ENCODE measurements around the gene VPS26A. TPM values are rescaled to one million over a fixed set of nuclear protein-coding genes. Genes with fewer than 3 reads are reported as not detected.

Gene VPS26A
- total and polyA plus RNA-seq, 8 donors: 22.6 to 69.6 (median 34.0) TPM

DNA sequence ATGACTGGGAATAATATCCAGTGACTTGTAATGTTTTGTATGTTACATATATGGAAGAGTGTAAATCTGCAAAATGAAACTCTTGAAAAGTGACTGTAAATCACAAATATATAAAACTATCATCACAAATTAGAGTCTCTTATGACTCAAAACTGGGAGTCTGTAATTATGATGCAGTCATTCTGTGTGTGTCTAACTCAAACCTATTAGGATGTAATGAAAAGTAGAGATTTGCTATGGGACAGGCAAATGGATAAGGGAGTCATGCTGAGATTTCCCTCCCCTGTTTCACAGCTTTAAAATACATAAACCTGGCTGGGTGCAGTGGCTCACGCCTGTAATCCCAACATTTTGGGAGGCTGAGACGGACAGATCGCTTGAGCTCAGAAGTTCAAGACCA lies 87.5 kb downstream of the VPS26A start:
- Histone ChIP-seq H3K27me3 (no peaks in the 10 kb centered on the region), H3K4me3 (no peak overlapping the region), H3K9me3 (no peaks in the 10 kb centered on the region), H3K36me3 (peaks cover 20 to 35% (median 30%) of the 10 kb centered on the region in 4 donors), H3K4me1 (peaks cover 0 to 7% (median 3%) of the 10 kb centered on the region in 4 donors), H3K27ac (no peak overlapping the region)
- 80 to 97% (median 83%) methylated on average over 3 of the region's 3 CpGs for WGBS, 5 donors
- DNase-seq: no peak
- intact Hi-C loops (cut with DNase I; ENCODE audit: low total_unique reads): no loop called here
- TF ChIP-seq, protein P1, sequence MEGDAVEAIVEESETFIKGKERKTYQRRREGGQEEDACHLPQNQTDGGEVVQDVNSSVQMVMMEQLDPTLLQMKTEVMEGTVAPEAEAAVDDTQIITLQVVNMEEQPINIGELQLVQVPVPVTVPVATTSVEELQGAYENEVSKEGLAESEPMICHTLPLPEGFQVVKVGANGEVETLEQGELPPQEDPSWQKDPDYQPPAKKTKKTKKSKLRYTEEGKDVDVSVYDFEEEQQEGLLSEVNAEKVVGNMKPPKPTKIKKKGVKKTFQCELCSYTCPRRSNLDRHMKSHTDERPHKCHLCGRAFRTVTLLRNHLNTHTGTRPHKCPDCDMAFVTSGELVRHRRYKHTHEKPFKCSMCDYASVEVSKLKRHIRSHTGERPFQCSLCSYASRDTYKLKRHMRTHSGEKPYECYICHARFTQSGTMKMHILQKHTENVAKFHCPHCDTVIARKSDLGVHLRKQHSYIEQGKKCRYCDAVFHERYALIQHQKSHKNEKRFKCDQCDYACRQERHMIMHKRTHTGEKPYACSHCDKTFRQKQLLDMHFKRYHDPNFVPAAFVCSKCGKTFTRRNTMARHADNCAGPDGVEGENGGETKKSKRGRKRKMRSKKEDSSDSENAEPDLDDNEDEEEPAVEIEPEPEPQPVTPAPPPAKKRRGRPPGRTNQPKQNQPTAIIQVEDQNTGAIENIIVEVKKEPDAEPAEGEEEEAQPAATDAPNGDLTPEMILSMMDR (IDR thresholded peaks at IDR 0.05): no peak
- TF ChIP-seq EP300 (IDR thresholded peaks at IDR 0.05) (no peak), POLR2AphosphoS5 (IDR thresholded peaks at IDR 0.05) (no peak), POLR2A (IDR thresholded peaks at IDR 0.05) (no peak)

DNA sequence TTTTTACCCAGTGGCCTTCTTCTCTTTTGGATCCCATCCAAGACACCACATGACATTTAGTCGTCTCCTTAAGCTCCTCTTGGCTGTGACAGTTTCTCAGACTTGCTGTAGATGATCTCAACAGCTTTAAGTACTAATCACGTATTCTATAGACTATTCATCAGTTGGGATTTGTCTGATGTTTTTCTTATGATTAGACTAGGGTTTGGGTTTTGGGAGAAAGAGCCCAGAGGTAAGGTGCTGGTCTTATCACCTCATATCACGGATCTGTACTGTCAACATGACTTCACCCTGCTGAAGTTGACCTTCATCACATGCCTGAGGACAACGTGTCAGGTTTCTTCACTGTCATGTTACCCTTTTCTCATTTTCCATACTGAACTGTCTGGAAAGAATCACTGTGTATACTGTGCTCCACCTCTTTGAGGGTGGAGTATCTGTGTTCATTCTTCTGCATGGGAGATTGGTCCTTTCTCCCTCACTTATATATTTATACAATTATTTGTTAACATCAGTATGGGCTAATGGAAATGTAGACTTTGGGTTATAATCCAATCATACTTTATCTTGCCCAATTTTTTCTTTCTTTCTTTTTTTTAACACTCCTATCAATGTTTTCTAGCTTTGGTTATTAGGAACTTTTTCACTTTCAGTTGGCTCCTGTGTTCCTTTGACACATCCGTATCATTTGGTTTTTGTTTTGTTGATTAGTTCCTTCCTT lies 89.8 kb downstream of the VPS26A start:
- no peak for DNase-seq
- Histone ChIP-seq H3K27ac (no peak overlapping the region), H3K4me1 (peaks cover 0 to 7% (median 3%) of the 10 kb centered on the region in 4 donors), H3K27me3 (peaks cover 0 to 8% (median 0%) of the 10 kb centered on the region in 3 donors), H3K36me3 (peaks cover under 1 to 13% (median 8%) of the 10 kb centered on the region in 4 donors), H3K4me3 (no peak overlapping the region), H3K9me3 (no peaks in the 10 kb centered on the region)
- WGBS, 5 donors: 29 to 39% (median 31%) methylated on average over 5 of the region's 5 CpGs
- TF ChIP-seq, protein P1 (IDR thresholded peaks at IDR 0.05): no peak
- TF ChIP-seq POLR2A (IDR thresholded peaks at IDR 0.05) (no peak), POLR2AphosphoS5 (IDR thresholded peaks at IDR 0.05) (no peak), EP300 (IDR thresholded peaks at IDR 0.05) (no peak)
- intact Hi-C loops (cut with DNase I; ENCODE audit: low total_unique reads): no loop called here

DNA sequence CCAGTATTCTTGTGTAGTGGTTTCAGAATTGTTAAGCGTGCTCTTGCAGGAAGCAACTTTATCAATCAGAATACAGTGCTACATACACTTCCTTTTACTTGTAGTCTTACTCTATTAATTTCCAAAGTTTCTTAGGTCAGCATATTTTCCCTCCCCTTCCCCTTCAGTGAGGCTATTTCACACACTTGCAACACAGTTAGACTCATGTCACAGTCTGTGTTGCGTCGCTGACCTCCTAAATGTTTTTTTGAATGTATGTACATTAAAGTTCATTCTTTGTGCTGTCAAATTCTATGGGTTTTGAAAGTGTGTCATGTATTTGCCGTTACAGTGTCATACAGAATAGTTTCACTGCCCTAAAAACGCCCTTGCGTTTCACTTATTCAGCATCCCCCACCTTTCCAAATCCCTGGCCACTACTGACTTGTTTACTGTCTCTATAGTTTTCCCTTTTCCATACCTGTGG lies 90.7 kb downstream of the VPS26A start:
- intact Hi-C loops (cut with DNase I; ENCODE audit: low total_unique reads): no loop called here
- peak overlapping the region in 1 of 5 donors; percentile 38 for H3K27ac ChIP-seq
- no peak for DNase-seq

GRCh38 chr10:69215405-69216171 lies 91.6 kb downstream of the VPS26A start:
- 22 to 41% (median 29%) methylated on average over 10 of the region's 10 CpGs for WGBS, 5 donors
- H3K4me3 ChIP-seq: no peak overlapping the region
- no peak for TF ChIP-seq EP300 (IDR thresholded peaks at IDR 0.05)
- TF ChIP-seq, protein P1 (IDR thresholded peaks at IDR 0.05): no peak
- no peak for TF ChIP-seq POLR2A (IDR thresholded peaks at IDR 0.05)
- TF ChIP-seq POLR2AphosphoS5 (IDR thresholded peaks at IDR 0.05): no peak
- intact Hi-C loops (cut with DNase I; ENCODE audit: low total_unique reads): no loop called here
- peak overlapping the region in 2 of 5 donors; percentile 38 to 47 for H3K27ac ChIP-seq
- H3K9me3 ChIP-seq: no peaks in the 10 kb centered on the region
- H3K27me3 ChIP-seq: peaks cover 0 to 9% (median 0%) of the 10 kb centered on the region in 3 donors
- H3K4me1 ChIP-seq: peaks cover 0 to 7% (median 3%) of the 10 kb centered on the region in 4 donors
- H3K36me3 ChIP-seq: no peaks in the 10 kb centered on the region
- DNase-seq: no peak

More for the DNA sequence above, 90.7 kb downstream of the VPS26A start:
- no peaks in the 10 kb centered on the region for H3K9me3 ChIP-seq
- no peak overlapping the region for H3K4me3 ChIP-seq
- peaks cover 0 to 7% (median 3%) of the 10 kb centered on the region in 4 donors for H3K4me1 ChIP-seq
- 81 to 94% (median 92%) methylated on average over 6 of the region's 6 CpGs for WGBS, 5 donors
- peaks cover 0 to 9% (median 0%) of the 10 kb centered on the region in 3 donors for H3K27me3 ChIP-seq
- TF ChIP-seq EP300 (IDR thresholded peaks at IDR 0.05) (no peak), POLR2AphosphoS5 (IDR thresholded peaks at IDR 0.05) (no peak), POLR2A (IDR thresholded peaks at IDR 0.05) (no peak)
- TF ChIP-seq, protein P1 (IDR thresholded peaks at IDR 0.05): no peak
- peaks cover 0 to 3% (median 0%) of the 10 kb centered on the region in 4 donors for H3K36me3 ChIP-seq

Measured in stomach (tissue), 9 donors.